HG02571 (cell line): Measurements from ENCODE around the gene CACNG4.

Experiments
- ATAC-seq: cut with Tn5 transposase; IDR thresholded peaks from one replicate; pipeline ENCODE4 v1.9.1; 2021; ENCODE audit warnings: mild to moderate bottlenecking, moderate library complexity; ENCODE audit not compliant: unreplicated experiment

The CACNG4 gene

DNA sequence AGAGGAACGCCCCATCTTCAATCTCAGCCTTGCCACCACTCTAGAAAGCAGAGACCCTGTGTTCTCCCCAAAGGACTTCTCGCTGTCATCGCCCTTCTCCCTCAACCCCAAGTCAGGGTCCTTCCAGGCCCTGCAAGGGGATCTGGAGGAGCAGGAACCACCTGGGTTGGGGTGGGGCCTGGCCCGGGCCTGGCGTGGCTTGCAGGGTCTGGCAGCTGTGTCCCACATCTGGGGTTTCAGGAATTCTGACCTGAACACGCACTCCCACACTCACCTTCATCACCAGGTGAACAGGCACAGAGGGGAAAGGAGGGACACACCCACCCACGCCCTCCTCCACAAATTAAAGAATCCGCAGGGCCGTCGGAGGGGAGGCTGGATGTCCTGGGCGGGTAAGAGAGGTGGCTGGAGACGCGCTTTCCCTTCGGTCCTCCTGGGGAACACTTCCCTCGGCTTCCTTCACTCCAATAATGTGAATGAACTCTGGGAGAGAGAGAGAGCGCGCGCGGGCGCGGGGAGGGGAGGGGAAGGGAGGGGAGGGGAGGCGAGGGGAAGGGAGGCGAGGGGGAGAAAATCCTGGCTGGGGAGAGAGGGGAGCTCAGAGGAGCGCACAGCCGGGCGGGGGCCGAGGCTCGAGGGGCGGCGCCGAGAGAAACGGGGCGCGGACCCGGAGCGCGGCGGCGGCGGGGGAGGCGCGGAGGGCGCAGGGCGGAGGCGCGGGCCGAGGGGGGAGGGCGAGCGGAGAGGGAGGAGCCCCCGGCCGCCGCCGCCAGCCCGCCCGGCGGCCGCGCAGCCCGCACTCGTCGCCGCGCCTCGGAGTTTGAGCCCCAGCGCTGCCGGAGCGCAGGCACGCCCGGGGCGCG is at the start of gene CACNG4:
TSS of gene CACNG4 (plus strand) at position 799 of the 863 bp plus-strand sequence. CDS start 205 bp downstream, outside the sequence.
- no peak for ATAC-seq

DNA sequence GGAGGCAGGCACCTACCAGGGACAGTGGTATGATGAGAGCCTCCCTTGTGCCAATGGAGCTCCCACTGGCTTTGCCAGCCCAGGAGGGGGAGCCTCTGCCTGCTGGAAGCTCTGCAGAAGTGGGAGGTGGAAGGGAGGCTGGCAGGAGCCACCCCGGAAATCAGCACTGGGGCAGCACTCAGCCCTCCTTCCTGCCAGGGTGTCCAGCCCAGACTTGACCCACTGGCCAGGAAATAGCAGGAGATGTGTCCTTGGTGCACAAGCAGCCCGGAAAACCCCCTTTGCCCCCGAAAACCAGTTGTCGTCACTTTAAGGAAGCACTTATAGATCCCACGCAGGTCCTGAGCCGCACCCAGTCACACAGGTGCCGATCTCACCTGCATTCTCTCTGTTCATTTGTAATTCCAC is 49.3 kb upstream of the CACNG4 start:
- no peak for ATAC-seq

DNA sequence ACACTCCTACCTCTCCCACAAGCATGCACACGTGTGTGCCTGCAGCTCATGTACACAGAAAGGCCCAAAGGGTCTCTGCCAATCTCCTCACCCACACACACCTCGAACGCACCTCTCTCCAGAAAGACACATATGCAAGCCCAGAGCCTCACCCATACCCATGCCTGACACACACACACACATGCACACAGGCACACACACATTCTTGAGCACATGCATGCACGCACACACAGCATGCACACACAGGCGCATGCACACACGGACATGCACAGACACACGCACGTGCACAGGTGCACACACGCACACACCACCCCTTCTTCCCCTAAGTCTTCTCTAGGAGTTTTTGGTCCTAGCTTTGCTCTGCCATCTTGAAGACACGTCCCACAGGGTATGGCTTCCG is 48.7 kb upstream of the CACNG4 start:
- ATAC-seq = no peak

- ATAC-seq = no peak
These were observed 47.6 kb upstream of the CACNG4 start for GRCh38 chr17:66916946-66917345.

GRCh38 chr17:66918896-66919295 is 45.6 kb upstream of the CACNG4 start:
- no peak for ATAC-seq

GRCh38 chr17:66920435-66920834 is 44.1 kb upstream of the CACNG4 start:
- no peak for ATAC-seq

DNA sequence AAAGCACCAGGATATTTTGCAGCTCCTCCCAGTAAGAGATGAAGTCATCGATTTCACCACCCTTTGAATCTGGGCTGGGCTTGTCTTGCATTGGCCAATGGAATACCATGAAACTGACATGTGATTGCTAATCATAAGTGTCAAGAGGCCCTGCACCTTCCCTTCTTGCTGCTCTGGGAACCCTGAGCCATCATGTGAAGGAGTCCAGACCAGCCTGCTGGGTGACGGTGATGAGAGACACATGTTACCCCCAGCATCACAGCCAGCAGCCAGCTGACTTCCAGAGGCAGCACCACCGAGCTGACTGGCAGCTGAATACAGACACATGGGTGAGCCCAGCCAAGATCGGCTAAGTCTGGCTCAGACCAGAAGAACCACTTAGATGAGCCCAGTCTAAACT is 43.6 kb upstream of the CACNG4 start:
- no peak for ATAC-seq

DNA sequence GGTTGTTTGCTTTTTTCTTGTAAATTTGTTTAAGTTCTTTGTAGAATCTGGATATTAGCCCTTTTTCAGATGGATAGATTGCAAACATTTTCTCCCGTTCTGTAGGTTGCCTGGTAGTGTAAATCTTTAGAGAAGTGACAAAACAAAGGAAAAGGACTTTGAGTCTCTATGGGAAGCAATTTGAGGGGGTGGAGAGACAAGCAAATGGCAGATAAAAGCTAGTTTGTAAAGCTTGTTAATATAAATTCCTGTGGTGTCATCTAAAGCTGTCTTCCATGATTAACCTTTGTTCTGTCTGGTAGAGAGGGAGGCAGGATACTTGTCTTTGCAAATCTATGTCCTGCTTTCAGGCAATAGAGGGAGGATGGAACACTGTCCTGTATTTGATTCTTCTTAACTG is 40.6 kb upstream of the CACNG4 start:
- no peak for ATAC-seq

DNA sequence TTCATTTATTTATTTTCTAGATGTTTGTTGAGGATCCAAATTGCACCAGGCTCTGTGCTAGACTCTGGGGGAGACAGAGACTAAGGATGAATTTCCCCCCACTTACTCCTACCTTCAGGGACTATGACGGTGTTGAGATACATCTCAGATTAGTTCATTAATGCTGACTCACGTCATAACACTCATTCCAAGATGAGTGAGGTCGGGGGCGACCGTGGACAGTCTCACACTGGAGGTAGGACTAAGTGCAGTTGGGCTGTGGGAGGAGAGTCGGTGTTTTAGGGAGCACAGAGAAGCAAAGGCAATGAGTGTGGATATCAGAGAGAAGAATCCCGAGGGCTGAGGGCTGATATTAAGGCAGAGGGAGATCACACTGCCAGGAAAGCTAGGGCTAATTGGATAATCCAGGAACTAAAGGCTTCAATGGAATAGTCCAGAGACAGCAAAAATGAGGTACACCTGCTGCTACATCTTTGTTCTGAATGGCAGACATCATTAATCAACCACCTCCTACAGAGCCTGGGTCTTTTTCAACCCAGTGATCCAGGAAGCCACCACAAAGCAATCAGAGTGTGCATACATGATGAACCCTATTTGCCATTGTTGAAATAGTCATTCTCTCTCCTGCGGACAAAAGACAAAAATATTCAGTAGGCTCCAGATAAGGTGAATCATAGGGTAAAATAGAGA is 38.6 kb upstream of the CACNG4 start:
- ATAC-seq = no peak

DNA sequence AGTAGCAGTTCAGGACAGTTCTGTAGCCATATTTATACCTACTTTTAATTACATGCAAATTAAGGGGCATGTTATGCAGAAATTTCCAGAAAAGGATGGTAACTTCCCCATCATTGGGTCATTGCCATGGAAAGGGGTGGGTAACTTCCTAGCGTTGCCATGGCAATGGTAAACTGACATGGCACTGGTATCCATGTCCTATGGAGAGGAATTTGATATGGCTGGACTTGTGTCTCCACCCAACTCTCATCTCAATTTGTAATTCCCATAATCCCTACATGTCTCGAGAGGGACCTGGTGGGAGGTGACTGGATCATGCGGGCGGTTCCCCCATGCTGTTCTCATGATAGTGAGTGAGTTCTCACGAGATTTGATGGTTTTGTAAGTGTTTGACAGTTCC is 35.6 kb upstream of the CACNG4 start:
- ATAC-seq = no peak

DNA sequence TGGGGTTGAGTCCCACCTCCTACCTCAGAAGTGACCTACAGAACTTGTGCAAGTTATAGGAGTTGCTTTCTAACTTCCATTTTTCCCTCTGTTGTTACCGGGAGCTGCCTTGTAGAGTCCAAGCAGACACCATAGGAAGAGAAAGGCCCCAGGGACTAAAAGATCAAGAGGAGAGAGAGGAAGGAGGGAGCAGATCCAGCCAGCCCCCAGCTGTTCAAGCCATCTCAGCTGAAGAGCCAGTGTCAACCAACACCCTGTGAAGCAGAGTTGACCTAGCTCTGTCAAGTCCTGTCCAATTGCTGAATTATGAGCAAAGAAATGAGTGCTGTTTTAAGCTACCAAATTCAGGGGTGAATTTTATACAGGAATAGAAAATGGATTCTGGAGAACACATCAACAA is 34.9 kb upstream of the CACNG4 start:
- ATAC-seq = no peak

DNA sequence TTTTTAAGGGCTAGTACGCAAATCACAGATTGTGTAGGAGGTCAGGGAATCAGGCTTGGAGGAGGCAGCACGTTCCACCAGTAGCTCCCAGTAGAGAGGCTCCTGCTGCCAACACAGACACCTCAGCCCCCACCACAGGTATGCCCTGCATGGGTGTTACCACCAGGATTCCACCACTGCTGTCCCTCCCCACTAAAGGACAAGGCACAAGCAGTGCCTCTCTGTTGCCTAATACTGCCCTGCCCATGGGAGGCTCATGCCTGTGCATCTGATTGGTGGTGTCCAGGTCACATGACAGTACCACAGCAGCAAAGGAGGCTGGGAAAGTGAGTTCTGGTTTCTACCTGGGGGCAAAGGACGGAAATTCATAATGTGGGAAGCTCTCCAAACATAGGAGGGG is 33.6 kb upstream of the CACNG4 start:
- no peak for ATAC-seq

- ATAC-seq = no peak
These were observed 32.2 kb upstream of the CACNG4 start for GRCh38 chr17:66932311-66932710.

DNA sequence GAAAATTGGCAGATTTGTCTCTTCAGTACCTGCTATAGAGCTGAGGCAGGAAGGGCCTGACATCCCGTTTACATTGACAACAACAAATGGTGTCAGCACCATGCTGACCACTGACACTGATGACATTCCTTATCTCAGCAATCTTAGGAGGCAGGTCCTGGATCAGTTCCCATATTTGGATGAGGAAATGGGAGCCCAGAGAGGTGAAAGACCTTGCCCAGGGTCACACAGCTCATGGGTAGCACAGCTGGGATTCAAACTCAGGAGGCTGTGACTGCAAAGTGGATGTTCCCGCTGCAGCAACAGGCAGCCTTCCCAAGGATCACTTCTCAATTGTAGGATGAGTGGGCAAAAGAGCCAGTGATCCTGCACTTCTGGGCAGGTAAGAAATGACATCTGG is 30.5 kb upstream of the CACNG4 start:
- no peak for ATAC-seq

- ATAC-seq = no peak
These were observed 28.8 kb upstream of the CACNG4 start for GRCh38 chr17:66935717-66936116.

DNA sequence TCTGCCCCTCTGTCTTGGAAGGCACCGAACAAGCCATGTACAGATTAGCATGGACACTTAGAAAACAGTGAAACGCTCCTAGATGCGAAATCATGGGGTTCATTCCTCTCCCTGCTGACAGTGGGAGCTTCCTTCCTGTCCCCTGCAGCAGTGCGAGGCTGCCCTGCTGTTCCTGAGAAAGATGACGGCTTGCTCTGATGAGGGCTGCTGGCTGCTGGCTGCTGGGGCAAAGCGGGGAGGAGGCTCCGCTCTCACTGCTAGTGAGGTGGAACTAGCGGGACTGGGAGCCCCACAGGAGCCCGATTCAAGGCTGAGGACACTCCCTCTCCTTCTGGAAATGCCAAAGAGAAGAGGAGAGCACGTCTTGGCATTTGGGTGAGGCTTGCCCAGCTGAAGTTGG is 25.9 kb upstream of the CACNG4 start:
- ATAC-seq = no peak

GRCh38 chr17:66939461-66940114 is 24.9 kb upstream of the CACNG4 start:
- no peak for ATAC-seq

DNA sequence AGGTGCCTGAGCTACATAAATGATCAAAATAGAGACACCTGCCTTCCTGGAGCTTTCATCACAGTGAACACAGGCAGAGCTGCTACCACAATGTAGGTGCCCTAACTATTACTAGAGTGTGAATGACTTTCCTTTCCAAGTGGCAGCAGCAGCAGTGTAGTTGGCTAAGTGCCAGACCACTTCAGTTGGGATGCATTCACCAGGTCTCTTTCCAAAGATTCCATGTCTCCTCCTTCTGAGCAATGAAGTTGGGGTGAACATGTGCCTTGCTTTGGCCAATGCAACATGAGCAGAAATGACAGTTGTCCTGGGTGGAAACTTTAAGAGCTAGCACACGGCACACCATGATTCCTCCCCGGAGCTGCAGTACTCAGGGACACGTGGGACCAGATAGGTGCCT is 23.3 kb upstream of the CACNG4 start:
- ATAC-seq = no peak

- ATAC-seq = no peak
These were observed 22.6 kb upstream of the CACNG4 start for GRCh38 chr17:66941773-66942450.

GRCh38 chr17:66942451-66943264 is 21.8 kb upstream of the CACNG4 start:
- ATAC-seq = no peak
